Activated naive CD4-positive, alpha-beta T cell treated with anti-CD3 and anti-CD28 coated beads, Interleukin-2, amount 10 ng/mL, durations not matched to agents 7 days and 5 days (primary cell): Measurements from ENCODE around the gene ZNHIT2.
A peak's percentile ranks its signal among the peaks of the same experiment; 100 is the strongest.
"Not testable (repeated sequence)": the region's sequence is repeated elsewhere in the genome, so short reads cannot be mapped to it uniquely, and the experiment has no call there.

Experiments
- CTCF ChIA-PET: fragments of 350-600 bp; sonication (Branson Sonifier 250); formaldehyde crosslinking; loops from one replicate; lab custom pipeline; 2021; ENCODE audit warnings: antibody characterized with exemption; lab: Charles Lee
- DNase-seq: peaks from one replicate; pipeline ENCODE4 v3.0.0-alpha.2; 2020
- H3K27ac Mint-ChIP-seq: one replicate; pipeline ENCODE4 v1.8.0; 2021; ENCODE audit warnings: mild to moderate bottlenecking, moderate library complexity, mixed read lengths
- H3K27me3 Mint-ChIP-seq: one replicate; pipeline ENCODE4 v1.8.0; 2021; ENCODE audit warnings: mild to moderate bottlenecking, mixed read lengths
- H3K36me3 Mint-ChIP-seq: one replicate; pipeline ENCODE4 v1.8.0; 2021; ENCODE audit warnings: mixed read lengths
- H3K4me1 Mint-ChIP-seq: one replicate; pipeline ENCODE4 v1.8.0; 2021; ENCODE audit warnings: mixed read lengths
- H3K4me3 Mint-ChIP-seq: one replicate; pipeline ENCODE4 v1.8.0; 2021; ENCODE audit warnings: mild to moderate bottlenecking, moderate library complexity, mixed read lengths
- H3K9me3 Mint-ChIP-seq: one replicate; pipeline ENCODE4 v1.8.0; 2021; ENCODE audit warnings: mixed read lengths

Gene ZNHIT2

GRCh38 chr11:65117206-65118096, at the start of gene ZNHIT2:
ZNHIT2 (minus strand) TSS chr11:65117701; CDS start chr11:65117653, 48 bp downstream.
- H3K36me3 Mint-ChIP-seq, result peaks cover 46% of the 10 kb centered on the region
- H3K4me3 Mint-ChIP-seq, result peak within 1 kb of the TSS; percentile 90
- peaks cover 68% of the 10 kb centered on the region for H3K4me1 Mint-ChIP-seq
- no peaks in the 10 kb centered on the region for H3K27me3 Mint-ChIP-seq
- peak; percentile 100 for DNase-seq
- H3K9me3 Mint-ChIP-seq, result no peaks in the 10 kb centered on the region
- CTCF ChIA-PET, result interaction anchor here (0.7 to 2.2 kb wide), 12 partner anchors 9 to 273 kb away, joined by 3 to 11 read pairs (median 4); partner anchors contain the start of genes ARL2, CDC42BPG, CDCA5 and SAC3D1
- H3K27ac Mint-ChIP-seq, result peak within 1 kb of the TSS; percentile 98

GRCh38 chr11:65166893-65167292, 49.4 kb upstream of the ZNHIT2 start:
- no peak overlapping the region for H3K4me3 Mint-ChIP-seq
- no peaks in the 10 kb centered on the region for H3K9me3 Mint-ChIP-seq
- H3K27me3 Mint-ChIP-seq, result peaks cover 17% of the 10 kb centered on the region
- H3K36me3 Mint-ChIP-seq, result no peaks in the 10 kb centered on the region
- peaks cover 14% of the 10 kb centered on the region for H3K4me1 Mint-ChIP-seq
- no peak for DNase-seq
- CTCF ChIA-PET, result no interaction called here
- peak overlapping the region; percentile 34 for H3K27ac Mint-ChIP-seq

- Mint-ChIP-seq H3K9me3 (no peaks in the 10 kb centered on the region), H3K4me1 (peaks cover 14% of the 10 kb centered on the region), H3K27me3 (peaks cover 11% of the 10 kb centered on the region), H3K27ac (no peak overlapping the region), H3K36me3 (no peaks in the 10 kb centered on the region), H3K4me3 (no peak overlapping the region)
- DNase-seq, result no peak
- CTCF ChIA-PET, result interaction anchor here (0.7 kb wide), 1 partner anchor 150 kb away, joined by 3 read pairs; no protein-coding TSS in a partner anchor
Measured at GRCh38 chr11:65165410-65166317, 48.2 kb upstream of the ZNHIT2 start.

- CTCF ChIA-PET, result no interaction called here
- Mint-ChIP-seq H3K4me1 (peaks cover 3% of the 10 kb centered on the region), H3K9me3 (no peaks in the 10 kb centered on the region)
Measured at GRCh38 chr11:65163684-65164083, 46.2 kb upstream of the ZNHIT2 start.

GRCh38 chr11:65160643-65161042, 43.1 kb upstream of the ZNHIT2 start:
- CTCF ChIA-PET, result no interaction called here
- Mint-ChIP-seq H3K27ac (no peak overlapping the region), H3K9me3 (no peaks in the 10 kb centered on the region), H3K27me3 (peaks cover 27% of the 10 kb centered on the region), H3K4me3 (no peak overlapping the region), H3K36me3 (no peaks in the 10 kb centered on the region), H3K4me1 (peaks cover 11% of the 10 kb centered on the region)
- no peak for DNase-seq

More at GRCh38 chr11:65163684-65164083, 46.2 kb upstream of the ZNHIT2 start:
- H3K4me3 Mint-ChIP-seq, result no peak overlapping the region
- no peak overlapping the region for H3K27ac Mint-ChIP-seq
- no peaks in the 10 kb centered on the region for H3K36me3 Mint-ChIP-seq
- H3K27me3 Mint-ChIP-seq, result peaks cover 21% of the 10 kb centered on the region
- DNase-seq, result no peak

GRCh38 chr11:65159012-65159411, 41.5 kb upstream of the ZNHIT2 start:
- no peak for DNase-seq
- no peaks in the 10 kb centered on the region for H3K36me3 Mint-ChIP-seq
- CTCF ChIA-PET, result no interaction called here
- H3K4me1 Mint-ChIP-seq, result peaks cover 11% of the 10 kb centered on the region
- peaks cover 20% of the 10 kb centered on the region for H3K27me3 Mint-ChIP-seq
- no peak overlapping the region for H3K27ac Mint-ChIP-seq
- H3K4me3 Mint-ChIP-seq, result no peak overlapping the region
- no peaks in the 10 kb centered on the region for H3K9me3 Mint-ChIP-seq

GRCh38 chr11:65157336-65157735, 39.8 kb upstream of the ZNHIT2 start:
- H3K36me3 Mint-ChIP-seq, result no peaks in the 10 kb centered on the region
- no peak for DNase-seq
- CTCF ChIA-PET, result interaction anchor here (0.6 kb wide), 1 partner anchor 26 kb away, joined by 3 read pairs; no protein-coding TSS in a partner anchor

GRCh38 chr11:65156926-65157325, 39.4 kb upstream of the ZNHIT2 start:
- H3K27me3 Mint-ChIP-seq, result peaks cover 34% of the 10 kb centered on the region
- no peaks in the 10 kb centered on the region for H3K36me3 Mint-ChIP-seq
- CTCF ChIA-PET, result no interaction called here
- no peak for DNase-seq
- H3K27ac Mint-ChIP-seq, result peak overlapping the region; percentile 33
- no peaks in the 10 kb centered on the region for H3K9me3 Mint-ChIP-seq
- peaks cover 15% of the 10 kb centered on the region for H3K4me1 Mint-ChIP-seq
- no peak overlapping the region for H3K4me3 Mint-ChIP-seq

More at GRCh38 chr11:65157336-65157735, 39.8 kb upstream of the ZNHIT2 start:
- Mint-ChIP-seq H3K4me1 (peaks cover 11% of the 10 kb centered on the region), H3K27me3 (peaks cover 29% of the 10 kb centered on the region), H3K27ac (no peak overlapping the region), H3K9me3 (no peaks in the 10 kb centered on the region), H3K4me3 (no peak overlapping the region)

GRCh38 chr11:65156256-65156655, 38.8 kb upstream of the ZNHIT2 start:
- CTCF ChIA-PET, result no interaction called here
- Mint-ChIP-seq H3K27me3 (peaks cover 35% of the 10 kb centered on the region), H3K4me3 (no peak overlapping the region), H3K9me3 (no peaks in the 10 kb centered on the region), H3K27ac (no peak overlapping the region), H3K36me3 (no peaks in the 10 kb centered on the region), H3K4me1 (peaks cover 16% of the 10 kb centered on the region)
- no peak for DNase-seq

- H3K36me3 Mint-ChIP-seq, result no peaks in the 10 kb centered on the region
- no peaks in the 10 kb centered on the region for H3K9me3 Mint-ChIP-seq
- no peak for DNase-seq
- peaks cover 42% of the 10 kb centered on the region for H3K27me3 Mint-ChIP-seq
- H3K27ac Mint-ChIP-seq, result no peak overlapping the region
- H3K4me1 Mint-ChIP-seq, result peaks cover 10% of the 10 kb centered on the region
- CTCF ChIA-PET, result interaction anchor here (0.6 kb wide), 1 partner anchor 12 kb away, joined by 3 read pairs; no protein-coding TSS in a partner anchor
- no peak overlapping the region for H3K4me3 Mint-ChIP-seq
Measured at GRCh38 chr11:65152122-65152521, 34.6 kb upstream of the ZNHIT2 start.

GRCh38 chr11:65151331-65151899, 33.9 kb upstream of the ZNHIT2 start:
- CTCF ChIA-PET, result interaction anchor here (1.0 kb wide), 1 partner anchor 153 kb away, joined by 3 read pairs; no protein-coding TSS in a partner anchor

GRCh38 chr11:65150509-65151299, 33.2 kb upstream of the ZNHIT2 start:
- H3K9me3 Mint-ChIP-seq, result no peaks in the 10 kb centered on the region
- CTCF ChIA-PET, result interaction anchor here (1.0 kb wide), 1 partner anchor 152 kb away, joined by 3 read pairs; no protein-coding TSS in a partner anchor
- peaks cover 52% of the 10 kb centered on the region for H3K27me3 Mint-ChIP-seq
- no peak overlapping the region for H3K4me3 Mint-ChIP-seq
- H3K27ac Mint-ChIP-seq, result no peak overlapping the region
- peaks cover 7% of the 10 kb centered on the region for H3K4me1 Mint-ChIP-seq
- no peaks in the 10 kb centered on the region for H3K36me3 Mint-ChIP-seq
- DNase-seq, result no peak

More at GRCh38 chr11:65151331-65151899, 33.9 kb upstream of the ZNHIT2 start:
- no peak overlapping the region for H3K27ac Mint-ChIP-seq
- H3K4me1 Mint-ChIP-seq, result peaks cover 7% of the 10 kb centered on the region
- peaks cover 44% of the 10 kb centered on the region for H3K27me3 Mint-ChIP-seq
- H3K9me3 Mint-ChIP-seq, result no peaks in the 10 kb centered on the region
- H3K36me3 Mint-ChIP-seq, result no peaks in the 10 kb centered on the region
- H3K4me3 Mint-ChIP-seq, result no peak overlapping the region
- no peak for DNase-seq

- H3K4me3 Mint-ChIP-seq, H3K4me1 Mint-ChIP-seq, CTCF ChIA-PET, H3K9me3 Mint-ChIP-seq, DNase-seq, H3K27ac Mint-ChIP-seq, H3K36me3 Mint-ChIP-seq: not testable (repeated sequence)
- H3K27me3 Mint-ChIP-seq, result peaks cover 52% of the 10 kb centered on the region
Measured at GRCh38 chr11:65150131-65150508, 32.6 kb upstream of the ZNHIT2 start.
